K562 (cell line): ENCODE measurements around the gene PRDX2. TPM values are rescaled to one million over a fixed set of nuclear protein-coding genes. Genes with fewer than 3 reads are reported as not detected.
A peak's percentile ranks its signal among the peaks of the same experiment; 100 is the strongest.

ENCODE experiments used
- ATAC-seq: fragments of 200-7000 bp; cut with Tn5 transposase; 3 replicates; pipeline ENCODE4 v1.9.1; 2020; ENCODE audit warnings: moderate library complexity
- BruUV-seq: library from RNA; stranded (reverse); fragments of 400-500 nt; replicated peaks from 2 replicates; lab custom pipeline; 2021; lab: Mats Ljungman, UMichigan
- CTCF ChIA-PET: fragments of 300-600 bp; formaldehyde crosslinking; extraction: SDS; loops from one replicate; lab custom pipeline; 2021; ENCODE audit warnings: low intra/inter-chr PET ratio; lab: Yijun Ruan, JAX
- POLR2A ChIA-PET: fragments of 300-600, 350-650 bp; sonication (Branson Sonifier 250); formaldehyde crosslinking; extraction: SDS; loops from one replicate; lab custom pipeline; 2021; ENCODE audit warnings: antibody characterized with exemption, inconsistent platforms; lab: Yijun Ruan, JAX
- DNase-seq, 4 experiments: peaks; one replicate each; pipeline versions ENCODE4 v3.0.0 to v3.0.0-alpha.2; 2011 to 2018; ENCODE audit warnings: low spot score in 3 of 4, mixed read lengths in 3 of 4; ENCODE audit errors: extremely low read depth in 1 of 4
- FAIRE-seq: peaks from 2 replicates; lab custom pipeline; 2011; peaks lifted over from hg19 to GRCh38; lab: Jason Lieb, UNC
- H2AFZ ChIP-seq: 2 replicates; pipeline ENCODE4 v1.6.0; 2011; ENCODE audit warnings: low read depth, low read length, control low read depth, inconsistent platforms
- H3K27ac ChIP-seq: fragments of 200-600 bp; 3 replicates; pipeline ENCODE4 v1.8.0; 2011; ENCODE audit warnings: low read depth, mild to moderate bottlenecking, control low read depth, inconsistent platforms, low read length, moderate library complexity, mixed read lengths; ENCODE audit errors: extremely low read depth
- H3K27me3 ChIP-seq, 2 experiments: fragments of 300-600 bp in 1 of 2; 2 replicates in 1 of 2; 3 replicates in 1 of 2; pipeline versions ENCODE4 v1.6.0 to v1.8.0; 2011; ENCODE audit warnings: inconsistent platforms in 2 of 2, low read length in 2 of 2, mild to moderate bottlenecking in 1 of 2, mixed read lengths in 1 of 2, moderate library complexity in 1 of 2; ENCODE audit not compliant: control insufficient read depth in 2 of 2, insufficient read depth in 2 of 2
- H3K36me3 ChIP-seq: fragments of 300-600 bp; 3 replicates; pipeline ENCODE4 v1.8.0; 2011; ENCODE audit warnings: mild to moderate bottlenecking, low read length, inconsistent platforms; ENCODE audit not compliant: control insufficient read depth, insufficient read depth
- H3K4me1 ChIP-seq, 2 experiments: fragments of 200-600 bp in 1 of 2; replicated peaks in 1 of 2; 2 replicates in 1 of 2; 3 replicates in 1 of 2; pipeline versions ENCODE4 v1.5.1 to v1.8.0; 2011; ENCODE audit warnings: inconsistent platforms in 2 of 2, low read length in 2 of 2, mild to moderate bottlenecking in 1 of 2, mixed read lengths in 1 of 2, moderate library complexity in 1 of 2; ENCODE audit not compliant: control insufficient read depth in 2 of 2, insufficient read depth in 2 of 2
- H3K4me2 ChIP-seq: 2 replicates; pipeline ENCODE4 v1.6.1; 2011; ENCODE audit warnings: low read length, control low read depth, inconsistent platforms, mixed read lengths; ENCODE audit not compliant: insufficient read depth
- H3K4me3 ChIP-seq: fragments of 200-600 bp; sonication (generic), shearing (Covaris generic); 2 replicates; pipeline ENCODE4 v1.5.1; 2016; ENCODE audit warnings: control low read depth, inconsistent platforms
- H3K79me2 ChIP-seq: fragments of 200-600 bp; 3 replicates; pipeline ENCODE4 v1.8.0; 2011; ENCODE audit warnings: low read length, inconsistent platforms; ENCODE audit not compliant: control insufficient read depth, insufficient read depth
- H3K9ac ChIP-seq, 2 experiments: 2 replicates each; pipeline versions ENCODE4 v1.6.0 to v1.6.1; 2011; ENCODE audit warnings: low read depth in 2 of 2, low read length in 2 of 2, control low read depth in 1 of 2, inconsistent platforms in 1 of 2, mild to moderate bottlenecking in 1 of 2, mixed read lengths in 1 of 2; ENCODE audit not compliant: insufficient read depth in 1 of 2
- H3K9me1 ChIP-seq: one replicate; pipeline ENCODE4 v1.6.0; 2011; ENCODE audit warnings: inconsistent platforms, mild to moderate bottlenecking, low read length, moderate library complexity; ENCODE audit not compliant: control insufficient read depth, insufficient read depth
- H3K9me3 ChIP-seq: replicated peaks from 2 replicates; pipeline ENCODE4 v1.5.1; 2011; ENCODE audit warnings: low read depth, low read length, inconsistent platforms; ENCODE audit not compliant: control insufficient read depth, insufficient read depth
- H4K20me1 ChIP-seq: replicated peaks from 2 replicates; pipeline ENCODE4 v1.6.1; 2011; ENCODE audit warnings: low read length, inconsistent platforms, mixed read lengths; ENCODE audit not compliant: control insufficient read depth, insufficient read depth
- ARID1B ChIP-seq: fragments of 450-650 bp; IDR thresholded peaks from 2 replicates; pipeline ENCODE4 v1.6.1; 2016; ENCODE audit warnings: antibody characterized with exemption, mild to moderate bottlenecking, inconsistent platforms
- CBFA2T2 ChIP-seq: fragments of 450-650 bp; conservative IDR thresholded peaks from 2 replicates; pipeline ENCODE4 v1.6.1; 2017; ENCODE audit warnings: mild to moderate bottlenecking
- CBFA2T3 ChIP-seq: fragments of 450-650 bp; IDR thresholded peaks from 2 replicates; pipeline ENCODE4 v1.6.1; 2017
- CHCHD3 ChIP-seq: fragments of 250-450 bp; sonication (Bioruptor Pico); IDR thresholded peaks from 2 replicates; pipeline ENCODE4 v2.1.2; 2022; ENCODE audit warnings: mild to moderate bottlenecking
- FOXP1 ChIP-seq: sonication (generic); formaldehyde crosslinking; IDR thresholded peaks from 2 replicates; pipeline ENCODE4 v1.8.0; 2022; ENCODE audit warnings: mild to moderate bottlenecking, missing genetic modification reagents
- HMGXB4 ChIP-seq: sonication (generic); formaldehyde crosslinking; IDR thresholded peaks from 2 replicates; pipeline ENCODE4 v1.8.1; 2023; ENCODE audit warnings: mild to moderate bottlenecking, missing genetic modification reagents
- IFI16 ChIP-seq: fragments of 250-450 bp; sonication (Bioruptor Pico); IDR thresholded peaks from 2 replicates; pipeline ENCODE4 v2.1.2; 2022; ENCODE audit warnings: mild to moderate bottlenecking, inconsistent platforms
- ILK ChIP-seq: fragments of 450-650 bp; IDR thresholded peaks from 2 replicates; pipeline ENCODE4 v1.6.1; 2016; ENCODE audit warnings: missing genetic modification characterization, low read depth, mild to moderate bottlenecking, missing compliant biosample characterization, moderate library complexity, borderline replicate concordance
- MYC ChIP-seq, 2 experiments: fragments of 250-450 bp in 1 of 2; sonication (Bioruptor Pico) in 1 of 2; IDR thresholded peaks; 2 replicates each; pipeline versions ENCODE4 v1.5.1 to v1.6.1; 2012 to 2021; ENCODE audit warnings: low read depth in 2 of 2, borderline replicate concordance in 1 of 2, improper control_type of control experiment in 1 of 2, low read length in 1 of 2, mild to moderate bottlenecking in 1 of 2, moderate library complexity in 1 of 2
- PHF20 ChIP-seq: fragments of 450-650 bp; IDR thresholded peaks from 2 replicates; pipeline ENCODE4 v1.6.1; 2018; ENCODE audit not compliant: partially characterized antibody
- SRSF3 ChIP-seq: fragments of 200-400 bp; formaldehyde crosslinking; IDR thresholded peaks from 2 replicates; pipeline ENCODE4 v1.6.1; 2016; ENCODE audit warnings: mild to moderate bottlenecking, low read length, moderate library complexity; ENCODE audit not compliant: insufficient read depth
- YBX1 ChIP-seq: fragments of 450-650 bp; IDR thresholded peaks from 2 replicates; pipeline ENCODE4 v1.7.1; 2016; ENCODE audit warnings: mild to moderate bottlenecking
- ZNF282 ChIP-seq: sonication (generic); formaldehyde crosslinking; IDR thresholded peaks from 2 replicates; pipeline ENCODE4 v1.8.1; 2023; ENCODE audit warnings: missing genetic modification reagents
- WGBS: fragments of 100-300 bp; shearing (Covaris generic); methylation state at CpG from one replicate; pipeline ENCODE4 v1.1.6; 2016; ENCODE audit warnings: low coverage, mixed read lengths; ENCODE audit not compliant: insufficient coverage; ENCODE audit errors: missing lambda C conversion rate; 5-methylcytosine and 5-hydroxymethylcytosine counted together
- in situ Hi-C: fragments of 300-500 bp; cut with MboI; formaldehyde crosslinking; loops from 4 replicates; pipeline ENCODE4 v1.15.0; 2018; ENCODE audit warnings: inconsistent platforms, mixed read lengths
- intact Hi-C: fragments of 100-400 bp; cut with micrococcal nuclease; formaldehyde crosslinking; loops from 2 replicates; pipeline ENCODE4 v1.14.2; 2022
- polyA plus RNA-seq, 8 experiments: library from polyadenylated mRNA; depleted of rRNA in 4 of 8; stranded (reverse) in 5 of 8; unstranded in 3 of 8; fragments of >200 nt; fragmentation: Nextera tagmentation in 2 of 8; fragmentation: Illumina TruSeq in 1 of 8; extraction: Ambion mirVana in 2 of 8; extraction: Trizol in 1 of 8; gene quantifications; 2 replicates each; pipeline versions ENCODE4 v1.2.1 to v1.2.3, GENCODE V29; 2011 to 2014; ENCODE audit warnings: inconsistent platforms in 1 of 8, missing spikeins in 1 of 8
- total RNA-seq, 7 experiments: library from RNA; depleted of rRNA in 6 of 7; stranded (reverse); fragments of >200 nt in 6 of 7; fragmentation: Illumina TruSeq in 2 of 7; extraction: Trizol in 2 of 7; gene quantifications; 2 replicates each; pipeline versions ENCODE4 v1.2.1 to v1.2.3, GENCODE V29; 2011 to 2021; ENCODE audit warnings: low replicate concordance in 1 of 7
- TF ChIP-seq, protein P1 (sequence below): fragments of 450-650 bp; IDR thresholded peaks from 2 replicates; pipeline ENCODE4 v1.6.1; 2016; ENCODE audit warnings: mild to moderate bottlenecking

PRDX2 gene
- total and polyA plus RNA-seq, 9 of the 15 experiments (the other 6 are each of a cell fraction or from before 2014, with no cell fraction given) = 206 to 1,183 (median 415) TPM

- TF ChIP-seq ZNF282 (no peak), CBFA2T3 (peak; percentile 75), CHCHD3 (CRISPR knock-in tag) (no peak), CBFA2T2 (peak; percentile 45; the same call in 1 of the 2 replicates), ARID1B (peak; percentile 44)
- TF ChIP-seq, all 486 proteins: peak for 7
Measured at GRCh38 chr19:12815088-12815487, 13.5 kb upstream of the PRDX2 start (continued).

DNA sequence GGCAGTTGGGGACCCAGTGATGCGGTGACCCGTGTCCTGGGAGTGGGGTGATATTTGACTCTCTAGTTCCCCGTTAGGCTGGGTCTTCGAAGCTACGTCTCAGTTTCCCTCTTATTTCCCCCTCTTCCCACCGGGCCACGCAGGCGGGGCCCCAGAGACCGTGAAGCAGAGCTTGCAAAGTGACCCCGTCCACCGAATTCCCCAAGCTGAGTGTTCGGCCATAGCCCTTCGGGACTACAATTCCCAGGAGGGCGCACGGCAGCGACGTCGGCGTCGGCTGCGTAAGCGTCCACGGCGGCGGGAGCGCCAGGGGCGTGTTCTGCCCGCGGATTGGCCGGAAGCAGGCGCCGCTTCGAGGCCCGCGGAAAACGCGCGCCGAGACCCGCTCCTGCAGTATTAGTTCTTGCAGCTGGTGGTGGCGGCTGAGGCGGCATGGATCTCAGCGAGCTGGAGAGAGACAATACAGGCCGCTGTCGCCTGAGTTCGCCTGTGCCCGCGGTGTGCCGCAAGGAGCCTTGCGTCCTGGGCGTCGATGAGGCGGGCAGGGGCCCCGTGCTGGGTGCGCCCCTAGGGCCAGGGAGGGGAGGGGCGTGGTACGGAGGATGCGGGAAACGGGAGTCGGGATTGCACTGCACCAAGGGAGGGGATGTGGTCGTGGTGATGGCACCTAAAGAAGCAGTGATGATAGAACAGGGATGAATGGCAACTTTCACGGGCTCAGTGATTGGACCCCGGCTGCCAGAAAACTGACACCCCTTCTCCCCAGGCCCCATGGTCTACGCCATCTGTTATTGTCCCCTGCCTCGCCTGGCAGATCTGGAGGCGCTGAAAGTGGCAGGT, 4.9 kb upstream of the PRDX2 start, which contains the start of gene RNASEH2A:
RNASEH2A (plus strand) TSS at position 343 of the 840 bp plus-strand sequence; CDS start at position 433, 90 bp downstream.
- peaks cover 14 to 45% of the 10 kb centered on the region in 2 experiments; a peak in 4 of 5 replicates for H3K4me1 ChIP-seq
- BruUV-seq = TSS peak; percentile 83
- ATAC-seq (peak; percentile 95), FAIRE-seq (peak; percentile 89), DNase-seq (peak; percentile 88 to 95 (median 90))
- no peaks in the 10 kb centered on the region for H3K9me1 ChIP-seq
- CTCF ChIA-PET = no interaction called here
- peak within 1 kb of the TSS; percentile 99 for H2AFZ ChIP-seq
- POLR2A ChIA-PET = interaction anchor here (0.7 to 1.4 kb wide), 9 partner anchors 9 to 311 kb away, joined by 3 to 11 read pairs (median 4); partner anchors contain the start of gene JUNB
- no peaks in the 10 kb centered on the region for H3K9me3 ChIP-seq
- H3K27ac ChIP-seq = peak within 1 kb of the TSS; percentile 93
- H3K79me2 ChIP-seq = peaks cover 18% of the 10 kb centered on the region
- in situ Hi-C loops = no loop called here
- intact Hi-C loops = no loop called here
- 3% methylated on average over 52 of the region's 66 CpGs for WGBS
- H3K4me3 ChIP-seq = peak within 1 kb of the TSS; percentile 80
- no peaks in the 10 kb centered on the region for H3K27me3 ChIP-seq
- H3K36me3 ChIP-seq = peaks cover 34% of the 10 kb centered on the region; the same call in 2 of the 3 replicates
- H4K20me1 ChIP-seq = no peaks in the 10 kb centered on the region
- H3K9ac ChIP-seq = peak within 1 kb of the TSS; percentile 87 to 94
- H3K4me2 ChIP-seq = peak within 1 kb of the TSS; percentile 95
- no peak for TF ChIP-seq IFI16 (CRISPR knock-in tag)
- TF ChIP-seq MYC (IDR thresholded peaks at IDR 0.05; ENCODE audit: low read depth, low read length) = peak; percentile 84
- no peak for TF ChIP-seq MYC (CRISPR knock-in tag; IDR thresholded peaks at IDR 0.05; ENCODE audit: borderline replicate concordance, low read depth)
- no peak for TF ChIP-seq YBX1
- TF ChIP-seq ILK (tag) = no peak
- peak; percentile 34; the same call in 1 of the 2 replicates for TF ChIP-seq FOXP1 (CRISPR knock-in tag)
- peak; percentile 85; the same call in 1 of the 2 replicates for TF ChIP-seq HMGXB4 (CRISPR knock-in tag)
- TF ChIP-seq SRSF3 = no peak
- TF ChIP-seq PHF20 = peak; percentile 81
- TF ChIP-seq, protein P1, sequence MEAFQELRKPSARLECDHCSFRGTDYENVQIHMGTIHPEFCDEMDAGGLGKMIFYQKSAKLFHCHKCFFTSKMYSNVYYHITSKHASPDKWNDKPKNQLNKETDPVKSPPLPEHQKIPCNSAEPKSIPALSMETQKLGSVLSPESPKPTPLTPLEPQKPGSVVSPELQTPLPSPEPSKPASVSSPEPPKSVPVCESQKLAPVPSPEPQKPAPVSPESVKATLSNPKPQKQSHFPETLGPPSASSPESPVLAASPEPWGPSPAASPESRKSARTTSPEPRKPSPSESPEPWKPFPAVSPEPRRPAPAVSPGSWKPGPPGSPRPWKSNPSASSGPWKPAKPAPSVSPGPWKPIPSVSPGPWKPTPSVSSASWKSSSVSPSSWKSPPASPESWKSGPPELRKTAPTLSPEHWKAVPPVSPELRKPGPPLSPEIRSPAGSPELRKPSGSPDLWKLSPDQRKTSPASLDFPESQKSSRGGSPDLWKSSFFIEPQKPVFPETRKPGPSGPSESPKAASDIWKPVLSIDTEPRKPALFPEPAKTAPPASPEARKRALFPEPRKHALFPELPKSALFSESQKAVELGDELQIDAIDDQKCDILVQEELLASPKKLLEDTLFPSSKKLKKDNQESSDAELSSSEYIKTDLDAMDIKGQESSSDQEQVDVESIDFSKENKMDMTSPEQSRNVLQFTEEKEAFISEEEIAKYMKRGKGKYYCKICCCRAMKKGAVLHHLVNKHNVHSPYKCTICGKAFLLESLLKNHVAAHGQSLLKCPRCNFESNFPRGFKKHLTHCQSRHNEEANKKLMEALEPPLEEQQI = no peak
